CD4-positive, alpha-beta T cell treated with Interleukin-4 for 1 hour (primary cell): ENCODE data around the gene CCT2.
"Not testable (repeated sequence)": the region's sequence is repeated elsewhere in the genome, so short reads cannot be mapped to it uniquely, and the experiment has no call there.

Experiments used
- DNase-seq, 2 donors: peaks; one replicate each; pipeline ENCODE4 v3.0.0-alpha.2; 2020 to 2022

CCT2 gene

GRCh38 chr12:69589082-69589481 is 3.8 kb downstream of the CCT2 start:
- no peak for DNase-seq

- no peak for DNase-seq
Observed at GRCh38 chr12:69595689-69596088, 10.4 kb downstream of the CCT2 start.

- no peak for DNase-seq
Observed at GRCh38 chr12:69598174-69598753, 13.0 kb downstream of the CCT2 start.

GRCh38 chr12:69600804-69601203 is 15.5 kb downstream of the CCT2 start:
- DNase-seq: no peak

- no peak for DNase-seq
Observed at GRCh38 chr12:69601962-69602685, 16.9 kb downstream of the CCT2 start.

GRCh38 chr12:69602954-69603353 is 17.7 kb downstream of the CCT2 start:
- DNase-seq: no peak

GRCh38 chr12:69603556-69603955 is 18.3 kb downstream of the CCT2 start:
- not testable (repeated sequence) for DNase-seq

- DNase-seq: not testable (repeated sequence)
Observed at GRCh38 chr12:69604275-69604674, 19.0 kb downstream of the CCT2 start.

- no peak for DNase-seq
Observed at GRCh38 chr12:69608114-69608513, 22.9 kb downstream of the CCT2 start.

- no peak for DNase-seq
Observed at GRCh38 chr12:69610126-69610525, 24.9 kb downstream of the CCT2 start.

- no peak for DNase-seq
Observed at GRCh38 chr12:69610729-69611128, 25.5 kb downstream of the CCT2 start, which contains the start of gene LRRC10. LRRC10 (minus strand) TSS chr12:69610907; CDS start chr12:69610838, 69 bp downstream.

GRCh38 chr12:69613351-69613750 is 28.1 kb downstream of the CCT2 start:
- DNase-seq: no peak

GRCh38 chr12:69616025-69616424 is 30.8 kb downstream of the CCT2 start:
- no peak for DNase-seq

GRCh38 chr12:69619050-69619449 is 33.8 kb downstream of the CCT2 start:
- no peak for DNase-seq

GRCh38 chr12:69620077-69620476 is 34.8 kb downstream of the CCT2 start:
- no peak for DNase-seq

GRCh38 chr12:69620921-69621320 is 35.7 kb downstream of the CCT2 start:
- DNase-seq: no peak

- DNase-seq: no peak
Observed at GRCh38 chr12:69621551-69621950, 36.3 kb downstream of the CCT2 start.

GRCh38 chr12:69623970-69624369 is 38.7 kb downstream of the CCT2 start:
- no peak for DNase-seq

- DNase-seq: no peak
Observed at GRCh38 chr12:69627501-69627900, 42.2 kb downstream of the CCT2 start.

- DNase-seq: no peak
Observed at GRCh38 chr12:69630191-69630590, 44.9 kb downstream of the CCT2 start.

- DNase-seq: no peak
Observed at GRCh38 chr12:69633061-69633460, 47.8 kb downstream of the CCT2 start.

- peak; percentile 58 to 61 for DNase-seq
Observed at GRCh38 chr12:69639400-69640016, 54.2 kb downstream of the CCT2 start.

GRCh38 chr12:69641546-69641945 is 56.3 kb downstream of the CCT2 start:
- DNase-seq: no peak

GRCh38 chr12:69642531-69642930 is 57.3 kb downstream of the CCT2 start:
- no peak for DNase-seq
